Neural progenitor cell (in vitro differentiated cells): Measurements from ENCODE around the gene SERPINA6. TPM values are rescaled to one million over a fixed set of nuclear protein-coding genes. Genes with fewer than 3 reads are reported as not detected.
A peak's percentile ranks its signal among the peaks of the same experiment; 100 is the strongest.

Experiments used
- DNase-seq: peaks from one replicate; pipeline ENCODE4 v3.0.0-alpha.2; 2016; ENCODE audit warnings: low spot score
- H2AFZ ChIP-seq: fragments of 200-600 bp; sonication (generic); replicated peaks from 2 replicates; pipeline ENCODE4 v1.6.1; 2016; ENCODE audit warnings: antibody characterized with exemption
- H3F3A ChIP-seq: fragments of 200-600 bp; sonication (generic); 2 replicates; pipeline ENCODE4 v1.6.1; 2016; ENCODE audit warnings: antibody characterized with exemption, low read depth
- H3K27ac ChIP-seq: fragments of 200-600 bp; sonication (generic); 2 replicates; pipeline ENCODE4 v1.5.1; 2016; ENCODE audit warnings: mild to moderate bottlenecking
- H3K27me3 ChIP-seq: fragments of 200-600 bp; sonication (generic); 2 replicates; pipeline ENCODE4 v1.6.1; 2016; ENCODE audit warnings: mild to moderate bottlenecking, moderate library complexity
- H3K36me3 ChIP-seq: fragments of 200-600 bp; sonication (generic); 2 replicates; pipeline ENCODE4 v1.5.1; 2016
- H3K4me1 ChIP-seq: fragments of 200-600 bp; sonication (generic); 2 replicates; pipeline ENCODE4 v1.6.1; 2016; ENCODE audit warnings: mixed run types
- H3K4me2 ChIP-seq: fragments of 200-600 bp; sonication (generic); 2 replicates; pipeline ENCODE4 v1.6.1; 2016
- H3K4me3 ChIP-seq: fragments of 200-600 bp; sonication (generic); 2 replicates; pipeline ENCODE4 v1.5.1; 2016
- H3K79me2 ChIP-seq: fragments of 200-600 bp; sonication (generic); 2 replicates; pipeline ENCODE4 v1.6.1; 2016; ENCODE audit warnings: low read depth
- H3K9ac ChIP-seq: fragments of 200-600 bp; sonication (generic); 2 replicates; pipeline ENCODE4 v1.6.1; 2016
- H3K9me3 ChIP-seq: fragments of 200-600 bp; sonication (generic); 2 replicates; pipeline ENCODE4 v1.5.1; 2016; ENCODE audit warnings: low read depth
- H4K20me1 ChIP-seq: fragments of 200-600 bp; sonication (generic); 2 replicates; pipeline ENCODE4 v1.6.1; 2016; ENCODE audit warnings: low read depth
- H3K27ac Mint-ChIP-seq: 3 replicates; pipeline ENCODE4 v1.8.0; 2021; ENCODE audit warnings: mixed read lengths
- H3K27me3 Mint-ChIP-seq: 2 replicates; pipeline ENCODE4 v1.8.0; 2022; ENCODE audit warnings: low read depth, mild to moderate bottlenecking, inconsistent platforms, moderate library complexity, mixed read lengths; ENCODE audit not compliant: insufficient read depth
- H3K36me3 Mint-ChIP-seq: 3 replicates; pipeline ENCODE4 v1.8.0; 2021; ENCODE audit warnings: mixed read lengths
- H3K4me1 Mint-ChIP-seq: 3 replicates; pipeline ENCODE4 v1.8.0; 2021; ENCODE audit warnings: mixed read lengths
- H3K4me3 Mint-ChIP-seq: 3 replicates; pipeline ENCODE4 v1.8.0; 2021; ENCODE audit warnings: mild to moderate bottlenecking, moderate library complexity, mixed read lengths
- H3K9me3 Mint-ChIP-seq: 3 replicates; pipeline ENCODE4 v1.8.0; 2020; ENCODE audit warnings: mixed read lengths
- CTCF ChIP-seq: fragments of 200-600 bp; sonication (generic); IDR thresholded peaks from 2 replicates; pipeline ENCODE4 v1.5.1; 2017; ENCODE audit warnings: antibody characterized with exemption, mild to moderate bottlenecking
- EZH2 ChIP-seq: fragments of 200-600 bp; sonication (generic); IDR thresholded peaks from 2 replicates; pipeline ENCODE4 v1.6.1; 2017; ENCODE audit warnings: antibody characterized with exemption, mild to moderate bottlenecking, moderate library complexity
- EZH2phosphoT487 ChIP-seq: fragments of 200-600 bp; sonication (generic); IDR thresholded peaks from 2 replicates; pipeline ENCODE4 v1.6.1; 2017; ENCODE audit warnings: antibody characterized with exemption
- total RNA-seq: library from RNA; depleted of rRNA; stranded (reverse); fragments of >200 nt; gene quantifications from 2 replicates; pipeline ENCODE4 v1.2.3, GENCODE V29; 2015; ENCODE audit warnings: low replicate concordance

Gene SERPINA6
- total RNA-seq, 1 donor from 2014 or later: not detected

GRCh38 chr14:94368956-94369355 lies 45.8 kb upstream of the SERPINA6 start:
- peak overlapping the region; percentile 14 for H3K27ac Mint-ChIP-seq
- no peak overlapping the region for H3K9ac ChIP-seq

GRCh38 chr14:94368243-94368590 lies 45.1 kb upstream of the SERPINA6 start:
- no peak overlapping the region for H3K4me3 Mint-ChIP-seq
- no peaks in the 10 kb centered on the region for H3K36me3 ChIP-seq
- peaks cover 4% of the 10 kb centered on the region for H3K4me1 Mint-ChIP-seq
- H3K9me3 Mint-ChIP-seq: no peaks in the 10 kb centered on the region
- H3K27ac Mint-ChIP-seq: no peak overlapping the region
- no peak overlapping the region for H3K4me3 ChIP-seq
- no peak for TF ChIP-seq EZH2
- no peak for TF ChIP-seq EZH2phosphoT487
- TF ChIP-seq CTCF: no peak
- peaks cover 4% of the 10 kb centered on the region for H3K4me1 ChIP-seq
- no peaks in the 10 kb centered on the region for H3K9me3 ChIP-seq
- no peaks in the 10 kb centered on the region for H3F3A ChIP-seq
- H3K79me2 ChIP-seq: no peaks in the 10 kb centered on the region
- no peaks in the 10 kb centered on the region for H3K36me3 Mint-ChIP-seq
- H2AFZ ChIP-seq: no peak overlapping the region
- no peak overlapping the region for H3K27ac ChIP-seq
- no peak overlapping the region for H3K9ac ChIP-seq
- H3K27me3 ChIP-seq: no peaks in the 10 kb centered on the region
- no peak for DNase-seq
- peaks cover 13% of the 10 kb centered on the region for H3K27me3 Mint-ChIP-seq
- no peaks in the 10 kb centered on the region for H4K20me1 ChIP-seq
- H3K4me2 ChIP-seq: no peak overlapping the region

More at GRCh38 chr14:94368956-94369355, 45.8 kb upstream of the SERPINA6 start:
- H3K4me3 ChIP-seq: no peak overlapping the region
- H3K9me3 Mint-ChIP-seq: no peaks in the 10 kb centered on the region
- H2AFZ ChIP-seq: no peak overlapping the region
- no peak for TF ChIP-seq CTCF
- no peak for TF ChIP-seq EZH2
- TF ChIP-seq EZH2phosphoT487: no peak
- no peaks in the 10 kb centered on the region for H3K36me3 Mint-ChIP-seq
- no peaks in the 10 kb centered on the region for H3K79me2 ChIP-seq
- no peaks in the 10 kb centered on the region for H3K9me3 ChIP-seq
- H3K27me3 Mint-ChIP-seq: peaks cover 13% of the 10 kb centered on the region
- H3K4me3 Mint-ChIP-seq: no peak overlapping the region
- H3K4me1 ChIP-seq: peaks cover 9% of the 10 kb centered on the region
- H3K27ac ChIP-seq: no peak overlapping the region
- no peaks in the 10 kb centered on the region for H3F3A ChIP-seq
- no peaks in the 10 kb centered on the region for H3K36me3 ChIP-seq
- DNase-seq: no peak
- H3K4me2 ChIP-seq: no peak overlapping the region
- peaks cover 7% of the 10 kb centered on the region for H3K4me1 Mint-ChIP-seq
- H3K27me3 ChIP-seq: no peaks in the 10 kb centered on the region
- no peaks in the 10 kb centered on the region for H4K20me1 ChIP-seq

GRCh38 chr14:94367347-94368242 lies 44.5 kb upstream of the SERPINA6 start:
- DNase-seq: no peak
- no peaks in the 10 kb centered on the region for H3K9me3 Mint-ChIP-seq
- no peaks in the 10 kb centered on the region for H3F3A ChIP-seq
- peaks cover 4% of the 10 kb centered on the region for H3K4me1 ChIP-seq
- peaks cover 3% of the 10 kb centered on the region for H3K4me1 Mint-ChIP-seq
- no peak overlapping the region for H3K4me2 ChIP-seq
- H3K4me3 Mint-ChIP-seq: no peak overlapping the region
- no peaks in the 10 kb centered on the region for H3K79me2 ChIP-seq
- no peak overlapping the region for H3K9ac ChIP-seq
- H4K20me1 ChIP-seq: no peaks in the 10 kb centered on the region
- no peak overlapping the region for H2AFZ ChIP-seq
- TF ChIP-seq EZH2phosphoT487 (no peak), CTCF (no peak), EZH2 (no peak)
- H3K27me3 Mint-ChIP-seq: peaks cover 12% of the 10 kb centered on the region
- H3K27me3 ChIP-seq: no peaks in the 10 kb centered on the region
- H3K27ac ChIP-seq: no peak overlapping the region
- H3K36me3 Mint-ChIP-seq: no peaks in the 10 kb centered on the region
- no peak overlapping the region for H3K27ac Mint-ChIP-seq
- H3K4me3 ChIP-seq: no peak overlapping the region
- no peaks in the 10 kb centered on the region for H3K36me3 ChIP-seq
- H3K9me3 ChIP-seq: no peaks in the 10 kb centered on the region
